ENCODE measurements around the gene HGS. TPM values are rescaled to one million over a fixed set of nuclear protein-coding genes. Genes with fewer than 3 reads are reported as not detected.

The HGS gene
- 100 to 1,000 TPM; 114 to 130 TPM for total RNA-seq
- polyA plus RNA-seq (2013, experiment 1 of 2), result 127 TPM
- 107 TPM for polyA plus RNA-seq (2013, experiment 2 of 2)
- long read RNA-seq, experiment 1, partial matches to known transcripts, result 23 of 34 reads
- long read RNA-seq, experiment 1, other reads (novel, unspliced or antisense), result 11 of 34 reads
- long read RNA-seq, experiment 2, transcript HGS-201 (22 exons, 2,970 nt), result major isoform, 163 of 263 reads
- long read RNA-seq, experiment 2, partial matches to known transcripts, result 29 of 263 reads
- long read RNA-seq, experiment 2, other reads (novel, unspliced or antisense), result 71 of 263 reads
- long read RNA-seq, experiment 3, transcript HGS-201 (22 exons, 2,970 nt), result major isoform, 213 of 282 reads
- long read RNA-seq, experiment 3, partial matches to known transcripts, result 11 of 282 reads
- long read RNA-seq, experiment 3, other reads (novel, unspliced or antisense), result 56 of 282 reads
- long read RNA-seq, experiment 4, transcript HGS-201 (22 exons, 2,970 nt), result major isoform, 11 of 14 reads
- long read RNA-seq, experiment 4, partial matches to known transcripts, result 1 of 14 reads
- long read RNA-seq, experiment 4, other reads (novel, unspliced or antisense), result 2 of 14 reads

DNA sequence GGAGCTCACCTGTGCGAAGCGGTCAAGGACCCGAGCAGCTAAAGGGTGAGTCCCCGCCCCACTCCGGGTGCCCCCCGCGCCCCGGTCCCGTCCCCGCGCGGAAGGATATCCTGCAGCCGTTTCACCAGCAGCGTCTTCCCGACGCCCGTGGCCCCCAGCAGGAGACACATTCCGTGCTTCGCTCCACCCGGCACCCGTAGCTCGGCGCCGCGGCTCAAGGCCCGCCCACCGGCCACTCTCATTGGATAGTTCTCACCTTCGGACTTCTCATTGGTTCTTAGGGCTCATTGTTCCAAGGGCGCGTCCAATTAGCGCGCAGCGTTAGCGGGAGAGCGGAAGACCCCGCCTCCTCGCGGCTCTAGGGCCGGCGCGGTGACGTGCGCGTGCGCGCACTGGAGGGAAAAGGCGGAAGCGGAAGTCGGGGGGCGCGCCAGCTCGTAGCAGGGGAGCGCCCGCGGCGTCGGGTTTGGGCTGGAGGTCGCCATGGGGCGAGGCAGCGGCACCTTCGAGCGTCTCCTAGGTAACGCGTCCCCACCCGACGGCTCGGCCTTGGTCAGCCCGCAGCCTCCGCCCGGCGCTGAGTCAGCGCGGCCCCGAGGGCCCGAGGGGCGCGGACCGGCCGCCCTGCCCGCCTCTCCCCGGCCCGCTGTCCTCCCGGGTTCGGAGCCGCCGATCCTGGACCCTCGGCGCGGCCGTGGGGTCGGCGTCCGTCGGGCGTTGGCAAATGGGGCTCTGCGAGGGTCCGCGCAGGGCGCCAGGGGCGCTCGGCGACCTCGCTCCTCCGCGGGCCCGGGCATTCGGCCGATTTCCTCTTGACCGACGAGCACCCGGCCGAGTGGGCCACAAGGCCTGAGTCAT lies at the start of gene HGS, which contains the start of gene ARL16:
Gene HGS, plus strand, starts transcription at position 428 of the 858 bp plus-strand sequence. Its CDS starts 56 bp downstream, at position 484.
Gene ARL16, minus strand, starts transcription at position 214 of the 858 bp plus-strand sequence. Its CDS starts 44 bp downstream, at position 170.
- peak within 1 kb of the TSS; percentile 88 for H3K27ac ChIP-seq (ENCODE audit: low read depth, low read length)
- peak within 1 kb of the TSS; percentile 85 for H3K4me3 ChIP-seq (ENCODE audit: low read length)
- TF ChIP-seq, protein P1, sequence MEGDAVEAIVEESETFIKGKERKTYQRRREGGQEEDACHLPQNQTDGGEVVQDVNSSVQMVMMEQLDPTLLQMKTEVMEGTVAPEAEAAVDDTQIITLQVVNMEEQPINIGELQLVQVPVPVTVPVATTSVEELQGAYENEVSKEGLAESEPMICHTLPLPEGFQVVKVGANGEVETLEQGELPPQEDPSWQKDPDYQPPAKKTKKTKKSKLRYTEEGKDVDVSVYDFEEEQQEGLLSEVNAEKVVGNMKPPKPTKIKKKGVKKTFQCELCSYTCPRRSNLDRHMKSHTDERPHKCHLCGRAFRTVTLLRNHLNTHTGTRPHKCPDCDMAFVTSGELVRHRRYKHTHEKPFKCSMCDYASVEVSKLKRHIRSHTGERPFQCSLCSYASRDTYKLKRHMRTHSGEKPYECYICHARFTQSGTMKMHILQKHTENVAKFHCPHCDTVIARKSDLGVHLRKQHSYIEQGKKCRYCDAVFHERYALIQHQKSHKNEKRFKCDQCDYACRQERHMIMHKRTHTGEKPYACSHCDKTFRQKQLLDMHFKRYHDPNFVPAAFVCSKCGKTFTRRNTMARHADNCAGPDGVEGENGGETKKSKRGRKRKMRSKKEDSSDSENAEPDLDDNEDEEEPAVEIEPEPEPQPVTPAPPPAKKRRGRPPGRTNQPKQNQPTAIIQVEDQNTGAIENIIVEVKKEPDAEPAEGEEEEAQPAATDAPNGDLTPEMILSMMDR (conservative IDR thresholded peaks at IDR 0.05), result no peak
- peak; percentile 100 for DNase-seq
- Mint-ChIP-seq H3K36me3 (ENCODE audit: low read depth) (peaks cover 25% of the 10 kb centered on the region), H3K4me3 (peak within 1 kb of the TSS; percentile 85), H3K9me3 (no peaks in the 10 kb centered on the region), H3K27me3 (ENCODE audit: insufficient read depth) (no peaks in the 10 kb centered on the region), H3K27ac (peak within 1 kb of the TSS; percentile 91), H3K4me1 (peaks cover 14% of the 10 kb centered on the region)
- peaks cover 41% of the 10 kb centered on the region for H3K36me3 ChIP-seq (ENCODE audit: control insufficient read depth, insufficient read depth, low read length)
- peak within 1 kb of the TSS; percentile 91 for H3K9ac ChIP-seq (ENCODE audit: extremely low read depth, low read length, poor library complexity, severe bottlenecking)
- H3K4me1 ChIP-seq (ENCODE audit: control insufficient read depth, insufficient read depth, low read length), result peaks cover 5% of the 10 kb centered on the region
- H3K27me3 ChIP-seq (ENCODE audit: control insufficient read depth, insufficient read depth, low read length, poor library complexity, severe bottlenecking), result no peaks in the 10 kb centered on the region
- WGBS, 2 experiments (ENCODE audit: insufficient coverage in 1 of 2, insufficient read length in 1 of 2), result 0% methylated on average over 74 to 112 of the region's 112 CpGs
- no peaks in the 10 kb centered on the region for H3K9me3 ChIP-seq (ENCODE audit: control insufficient read depth, low read length)

- TF ChIP-seq, protein P1 (conservative IDR thresholded peaks at IDR 0.05), result no peak
- 94 to 96% methylated on average over 5 of the region's 5 CpGs for WGBS, 2 experiments (ENCODE audit: insufficient coverage in 1 of 2, insufficient read length in 1 of 2)
- H3K9ac ChIP-seq (ENCODE audit: extremely low read depth, low read length, poor library complexity, severe bottlenecking), result peak overlapping the region; percentile 92
- Mint-ChIP-seq H3K4me1 (peaks cover 5% of the 10 kb centered on the region), H3K36me3 (ENCODE audit: low read depth) (peaks cover 23% of the 10 kb centered on the region), H3K9me3 (no peaks in the 10 kb centered on the region), H3K27ac (peak overlapping the region; percentile 99), H3K4me3 (peak overlapping the region; percentile 88), H3K27me3 (ENCODE audit: insufficient read depth) (no peaks in the 10 kb centered on the region)
- H3K9me3 ChIP-seq (ENCODE audit: control insufficient read depth, low read length), result no peaks in the 10 kb centered on the region
- peaks cover 17% of the 10 kb centered on the region for H3K36me3 ChIP-seq (ENCODE audit: control insufficient read depth, insufficient read depth, low read length)
- peak overlapping the region; percentile 99 for H3K4me3 ChIP-seq (ENCODE audit: low read length)
- no peaks in the 10 kb centered on the region for H3K4me1 ChIP-seq (ENCODE audit: control insufficient read depth, insufficient read depth, low read length)
- no peak for DNase-seq
- H3K27ac ChIP-seq (ENCODE audit: low read depth, low read length), result no peak overlapping the region
- H3K27me3 ChIP-seq (ENCODE audit: control insufficient read depth, insufficient read depth, low read length, poor library complexity, severe bottlenecking), result no peaks in the 10 kb centered on the region
Observed at GRCh38 chr17:81635431-81635830, 48.4 kb upstream of the HGS start.

GRCh38 chr17:81635973-81636504 lies 47.8 kb upstream of the HGS start:
- no peaks in the 10 kb centered on the region for H3K27me3 ChIP-seq (ENCODE audit: control insufficient read depth, insufficient read depth, low read length, poor library complexity, severe bottlenecking)
- peak overlapping the region; percentile 92 for H3K9ac ChIP-seq (ENCODE audit: extremely low read depth, low read length, poor library complexity, severe bottlenecking)
- H3K27ac Mint-ChIP-seq, result peak overlapping the region; percentile 99
- H3K36me3 ChIP-seq (ENCODE audit: control insufficient read depth, insufficient read depth, low read length), result peaks cover 16% of the 10 kb centered on the region
- TF ChIP-seq, protein P1 (conservative IDR thresholded peaks at IDR 0.05), result no peak
- no peaks in the 10 kb centered on the region for H3K9me3 ChIP-seq (ENCODE audit: control insufficient read depth, low read length)
- no peak for DNase-seq
- peak overlapping the region; percentile 88 for H3K4me3 Mint-ChIP-seq
- H3K27ac ChIP-seq (ENCODE audit: low read depth, low read length), result peak overlapping the region; percentile 83
- H3K4me1 Mint-ChIP-seq, result peaks cover 5% of the 10 kb centered on the region
- peaks cover 21% of the 10 kb centered on the region for H3K36me3 Mint-ChIP-seq (ENCODE audit: low read depth)
- WGBS, 2 experiments (ENCODE audit: insufficient coverage in 1 of 2, insufficient read length in 1 of 2), result 36 to 37% methylated on average over 15 to 17 of the region's 18 CpGs
- H3K9me3 Mint-ChIP-seq, result no peaks in the 10 kb centered on the region
- no peaks in the 10 kb centered on the region for H3K4me1 ChIP-seq (ENCODE audit: control insufficient read depth, insufficient read depth, low read length)
- peak overlapping the region; percentile 99 for H3K4me3 ChIP-seq (ENCODE audit: low read length)
- H3K27me3 Mint-ChIP-seq (ENCODE audit: insufficient read depth), result no peaks in the 10 kb centered on the region
